Measurements from ENCODE around the gene DRD2.

Gene DRD2

DNA sequence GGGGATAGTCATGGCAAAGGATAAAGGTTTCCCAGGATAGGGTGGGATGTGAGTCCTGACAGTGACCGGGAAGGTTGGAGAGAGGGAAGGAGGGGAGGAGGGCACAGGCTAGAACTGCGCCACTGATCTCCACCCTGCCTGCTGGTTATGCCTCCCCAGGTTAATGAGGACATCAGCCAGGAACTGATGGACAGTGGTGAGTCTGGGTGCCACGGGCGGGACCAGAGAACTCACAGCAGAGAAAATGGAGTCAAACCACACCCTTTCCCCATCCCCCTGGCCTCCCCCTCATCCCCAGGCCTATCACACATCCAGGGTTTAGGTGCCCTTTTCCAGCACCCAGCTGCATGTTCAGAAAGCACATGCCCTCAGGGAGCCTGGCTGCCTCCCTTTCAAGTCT is 77.4 kb downstream of the DRD2 start:
- no peak for DNase-seq

DNA sequence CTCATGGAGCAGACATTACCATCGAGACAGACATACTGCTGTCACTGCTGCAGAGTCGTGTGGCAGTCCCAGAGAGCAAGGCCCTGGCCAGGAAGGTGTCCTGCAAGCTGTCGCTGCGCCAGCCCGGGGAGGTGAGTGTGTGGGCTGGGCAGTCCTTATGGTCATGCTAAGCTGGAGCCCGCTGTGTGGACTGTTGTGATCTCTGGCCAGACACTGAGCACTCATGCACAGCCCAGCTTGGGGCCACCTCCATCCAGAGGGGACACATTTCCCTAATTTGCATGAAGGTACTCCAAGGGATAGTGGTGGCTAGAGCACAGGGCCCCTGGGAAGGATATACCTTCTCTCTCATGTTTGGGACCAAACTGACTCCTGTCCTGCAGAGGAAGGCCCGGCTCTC is 78.0 kb downstream of the DRD2 start:
- no peak for DNase-seq

DNA sequence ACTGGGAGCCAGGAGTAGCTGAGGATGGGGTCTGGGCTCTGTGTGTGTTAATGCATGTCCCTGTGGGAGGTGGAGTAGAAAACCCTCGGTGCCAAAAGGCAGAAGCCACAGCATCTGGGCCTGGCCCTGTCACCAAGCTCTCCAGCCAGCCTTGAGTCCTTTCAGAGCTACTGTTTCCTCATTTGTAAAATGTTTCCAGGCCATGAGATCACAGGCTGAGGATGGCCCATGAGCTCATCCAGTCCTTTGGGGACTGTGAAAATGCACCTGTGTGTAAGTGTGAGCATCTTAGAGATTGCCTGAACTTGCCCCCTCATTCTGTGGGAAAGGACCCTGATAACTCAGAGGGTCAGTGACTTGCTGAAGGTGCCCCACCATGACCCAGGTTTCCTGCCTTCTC is 78.5 kb downstream of the DRD2 start:
- no peak for DNase-seq

DNA sequence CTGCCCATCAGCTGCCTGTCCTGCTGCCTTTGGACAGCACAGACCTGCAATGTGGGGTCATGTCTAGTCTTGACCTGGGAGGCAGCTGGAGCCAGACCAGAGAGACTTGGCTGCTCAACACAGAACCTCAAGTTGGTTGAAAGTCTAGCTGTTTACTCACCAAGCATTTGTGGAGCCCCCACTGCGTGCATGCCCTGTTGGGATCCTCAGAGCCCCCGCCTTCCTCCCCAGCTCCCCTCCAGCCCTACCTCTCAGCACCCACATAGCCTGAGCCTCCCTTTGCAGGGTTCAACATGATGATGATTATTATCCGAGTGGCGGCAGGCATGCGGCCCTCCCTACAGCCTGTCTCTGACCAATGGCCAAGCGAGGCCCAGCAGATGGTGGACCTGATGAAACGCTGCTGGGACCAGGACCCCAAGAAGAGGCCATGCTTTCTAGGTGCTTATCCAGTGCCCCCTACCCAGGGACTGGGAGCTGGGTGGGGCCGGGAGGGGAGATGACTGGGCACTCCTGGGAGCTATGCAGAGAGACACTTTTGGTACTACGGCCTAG is 79.3 kb downstream of the DRD2 start:
- DNase-seq: no peak

DNA sequence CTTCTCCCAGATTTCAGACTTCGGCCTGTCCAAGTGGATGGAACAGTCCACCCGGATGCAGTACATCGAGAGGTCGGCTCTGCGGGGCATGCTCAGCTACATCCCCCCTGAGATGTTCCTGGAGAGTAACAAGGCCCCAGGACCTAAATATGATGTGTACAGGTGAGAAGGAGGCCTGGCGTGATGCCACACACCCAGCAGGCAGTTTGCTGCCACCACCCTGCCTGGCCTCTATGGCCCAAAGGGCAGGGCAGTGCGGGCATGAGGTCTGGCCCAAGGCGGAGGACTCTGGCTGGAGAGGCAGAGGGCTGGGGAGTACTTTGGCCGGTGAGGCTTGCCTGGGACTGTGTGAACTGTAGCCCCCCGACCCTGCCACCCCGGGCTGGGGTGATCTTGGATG is 80.3 kb downstream of the DRD2 start:
- no peak for DNase-seq

DNA sequence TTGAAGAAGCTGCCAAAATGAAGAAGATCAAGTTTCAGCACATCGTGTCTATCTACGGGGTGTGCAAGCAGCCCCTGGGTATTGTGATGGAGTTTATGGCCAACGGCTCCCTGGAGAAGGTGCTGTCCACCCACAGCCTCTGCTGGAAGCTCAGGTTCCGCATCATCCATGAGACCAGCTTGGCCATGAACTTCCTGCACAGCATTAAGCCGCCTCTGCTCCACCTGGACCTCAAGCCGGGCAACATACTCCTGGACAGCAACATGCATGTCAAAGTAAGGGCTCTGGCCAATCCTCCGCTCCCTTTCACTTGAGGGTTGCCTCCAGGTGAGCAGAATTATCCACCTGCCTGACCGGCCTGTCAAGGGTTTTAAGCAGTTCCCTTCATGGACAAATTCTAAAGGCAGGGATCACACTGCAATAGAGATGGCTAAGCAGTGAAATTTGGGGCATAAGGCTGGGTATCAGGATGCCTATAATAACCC is 81.7 kb downstream of the DRD2 start:
- DNase-seq: no peak

DNA sequence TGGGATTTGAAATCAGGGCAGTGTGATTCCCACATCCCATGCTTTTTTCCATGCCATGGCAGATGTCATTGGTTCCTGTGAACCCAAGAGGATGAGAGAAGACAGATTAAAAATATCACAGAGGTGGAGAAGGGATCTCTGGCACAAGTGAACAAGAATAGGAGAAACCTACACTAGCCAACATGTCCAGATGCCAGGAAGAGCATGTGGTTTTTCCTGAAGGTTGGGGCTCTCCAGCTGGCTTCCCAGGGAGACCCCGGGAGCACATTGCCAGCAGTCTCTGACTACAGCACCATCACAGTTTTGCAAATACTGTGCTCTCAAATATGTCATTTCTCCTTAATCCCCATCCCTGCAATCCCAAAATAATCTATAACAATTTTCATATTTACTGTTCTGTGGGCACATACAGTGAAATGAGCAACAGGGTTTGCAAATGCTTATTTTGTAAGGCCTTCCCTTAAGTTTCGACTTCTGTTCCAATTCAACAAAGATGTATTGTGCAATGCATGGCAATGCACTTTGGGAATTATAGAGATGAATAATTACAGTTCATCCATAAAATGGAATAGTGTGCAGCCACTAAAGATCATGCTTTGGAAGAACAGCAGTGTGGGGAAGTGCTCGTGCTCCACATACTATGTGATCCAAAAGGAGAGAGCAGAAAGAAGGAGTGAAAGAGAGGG is 82.8 kb downstream of the DRD2 start:
- DNase-seq: no peak

DNA sequence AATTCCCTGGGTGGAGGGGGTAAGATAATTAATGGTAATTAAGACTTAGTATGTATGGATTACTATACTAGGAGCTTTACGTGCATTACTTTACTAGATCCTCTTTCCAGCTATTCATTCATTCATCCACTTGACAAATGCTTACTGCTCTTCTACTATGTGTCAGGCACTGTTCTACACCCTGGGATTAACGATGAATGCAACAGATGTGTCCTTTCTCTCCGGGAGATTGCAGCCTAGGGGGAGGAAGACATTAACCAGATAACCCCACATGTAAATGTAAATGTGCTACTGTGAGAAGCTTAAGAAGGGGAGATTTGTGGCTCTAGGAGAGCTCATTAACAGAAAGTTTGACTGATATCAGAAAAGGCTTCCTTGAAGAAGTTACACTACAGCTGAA is 85.9 kb downstream of the DRD2 start:
- DNase-seq: no peak

DNA sequence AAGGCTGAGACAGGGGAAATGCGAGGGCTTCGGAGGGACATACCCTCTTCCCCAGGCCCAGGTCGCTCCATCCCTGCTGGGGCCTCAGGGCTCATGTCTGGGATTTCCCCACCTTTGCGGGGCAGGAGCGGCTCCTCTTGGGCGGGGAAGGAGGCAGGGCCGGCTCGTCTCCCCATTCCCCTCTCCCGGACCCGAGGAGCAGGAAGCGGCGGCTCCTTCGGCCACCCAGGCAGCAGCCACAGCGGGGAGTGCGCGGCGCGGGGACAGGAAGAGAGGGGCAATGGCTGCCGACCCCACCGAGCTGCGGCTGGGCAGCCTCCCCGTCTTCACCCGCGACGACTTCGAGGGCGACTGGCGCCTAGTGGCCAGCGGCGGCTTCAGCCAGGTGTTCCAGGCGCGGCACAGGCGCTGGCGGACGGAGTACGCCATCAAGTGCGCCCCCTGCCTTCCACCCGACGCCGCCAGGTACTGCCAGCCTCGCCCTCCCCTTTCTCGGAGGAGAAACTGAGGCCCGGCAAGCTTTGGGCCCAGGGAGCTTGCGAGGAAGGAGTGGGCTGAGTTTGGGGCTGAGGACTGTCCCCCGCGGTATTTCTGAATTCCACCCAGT is 87.5 kb downstream of the DRD2 start, which contains the start of gene ANKK1:
ANKK1 (plus strand) TSS at position 175 of the 607 bp plus-strand sequence; CDS start at position 281, 106 bp downstream.
- no peak for DNase-seq

DNA sequence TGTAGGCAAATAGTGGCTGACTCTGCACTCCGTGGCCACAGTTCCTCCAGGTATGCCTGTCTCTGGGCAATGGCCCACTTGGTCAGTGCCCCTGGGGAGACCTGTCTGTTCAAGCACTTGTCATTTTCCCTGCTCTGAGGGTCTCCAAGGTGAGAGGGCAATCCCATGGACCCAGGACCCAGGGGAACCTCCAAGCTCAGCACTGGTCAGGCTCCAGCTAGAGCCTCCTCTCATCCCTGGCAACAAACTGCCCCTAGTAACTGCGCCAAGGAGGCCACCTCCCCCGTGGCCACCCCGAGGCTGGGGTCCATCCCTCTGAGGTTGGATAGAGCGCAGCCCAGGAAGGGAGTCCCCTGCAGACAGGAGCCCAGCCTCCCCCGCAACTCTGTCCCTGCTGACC is 88.3 kb downstream of the DRD2 start:
- DNase-seq: no peak

DNA sequence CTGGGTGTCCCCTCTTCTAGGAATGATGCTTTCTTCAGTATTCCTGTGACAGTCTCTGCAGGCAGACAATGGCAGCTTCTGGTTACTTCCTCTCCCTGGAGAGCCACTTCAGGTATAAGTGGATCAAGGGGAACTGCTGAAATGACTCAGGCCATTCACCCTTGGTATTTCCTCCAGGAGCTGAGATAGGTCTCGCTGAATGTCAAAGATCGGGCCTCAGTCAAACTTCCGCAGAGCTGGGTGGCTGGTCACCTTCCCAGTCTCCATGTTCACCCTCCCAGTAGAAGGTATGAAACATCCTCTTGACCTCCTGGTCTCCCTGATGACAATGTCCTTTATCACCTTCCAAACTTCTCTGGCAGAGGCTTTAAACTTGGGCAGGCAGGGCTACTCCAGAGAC is 89.4 kb downstream of the DRD2 start:
- no peak for DNase-seq

DNA sequence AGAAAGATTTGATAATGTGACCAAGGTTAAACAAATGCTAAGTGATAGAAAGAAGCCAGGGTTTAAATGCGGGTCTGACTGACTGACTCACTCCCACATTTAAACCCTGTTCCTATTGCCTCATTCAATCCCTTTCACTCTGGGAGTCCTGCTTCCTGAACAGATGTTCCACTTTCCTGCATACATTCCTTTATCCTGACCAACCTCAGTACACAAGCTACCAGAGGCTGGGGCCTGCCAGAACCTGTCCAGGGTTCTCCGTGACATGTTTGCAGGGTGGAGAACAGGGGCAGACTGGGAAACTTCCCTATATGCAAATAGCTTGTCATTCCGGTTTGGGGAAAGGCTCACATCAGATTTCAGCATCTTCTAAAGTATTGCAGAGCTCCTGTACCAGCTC is 90.6 kb downstream of the DRD2 start:
- DNase-seq: no peak

DNA sequence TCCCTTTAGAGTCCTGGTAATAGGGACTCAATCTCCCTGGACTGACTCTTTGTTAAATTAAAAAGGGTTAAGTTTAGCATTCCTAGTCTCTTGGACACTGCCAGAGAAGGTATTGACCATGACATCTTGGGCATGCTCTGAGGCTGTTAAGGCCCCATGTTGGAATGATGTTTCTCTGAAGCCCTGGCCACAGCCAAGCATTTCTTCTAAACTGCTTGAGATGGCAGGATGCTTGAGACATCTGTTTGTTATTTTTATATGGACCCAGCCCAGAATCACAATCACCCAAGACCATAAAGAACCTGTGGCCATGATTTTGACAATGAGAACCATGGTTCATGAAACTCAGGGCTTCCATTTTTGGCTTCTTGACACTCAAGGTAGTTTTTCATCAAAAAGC is 93.1 kb downstream of the DRD2 start:
- no peak for DNase-seq

DNA sequence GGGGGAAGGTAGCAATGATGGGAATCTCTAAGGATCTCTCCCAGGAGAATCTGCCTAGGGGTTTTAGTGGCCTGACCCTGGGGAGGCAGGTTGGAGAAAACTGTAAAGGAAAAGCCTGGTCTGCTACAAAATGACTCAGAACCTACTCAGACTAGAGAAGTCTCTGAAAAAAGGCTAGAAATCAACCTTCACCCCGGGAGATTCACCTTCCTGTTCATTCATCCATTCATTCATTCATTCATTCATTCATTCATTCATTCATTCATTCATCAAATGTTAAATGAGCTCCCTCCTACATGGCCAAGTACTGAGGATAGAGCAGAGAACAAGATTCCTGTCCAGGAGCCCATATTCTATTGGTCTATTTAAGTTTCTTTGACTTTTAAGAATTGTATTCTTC is 96.5 kb downstream of the DRD2 start:
- no peak for DNase-seq

DNA sequence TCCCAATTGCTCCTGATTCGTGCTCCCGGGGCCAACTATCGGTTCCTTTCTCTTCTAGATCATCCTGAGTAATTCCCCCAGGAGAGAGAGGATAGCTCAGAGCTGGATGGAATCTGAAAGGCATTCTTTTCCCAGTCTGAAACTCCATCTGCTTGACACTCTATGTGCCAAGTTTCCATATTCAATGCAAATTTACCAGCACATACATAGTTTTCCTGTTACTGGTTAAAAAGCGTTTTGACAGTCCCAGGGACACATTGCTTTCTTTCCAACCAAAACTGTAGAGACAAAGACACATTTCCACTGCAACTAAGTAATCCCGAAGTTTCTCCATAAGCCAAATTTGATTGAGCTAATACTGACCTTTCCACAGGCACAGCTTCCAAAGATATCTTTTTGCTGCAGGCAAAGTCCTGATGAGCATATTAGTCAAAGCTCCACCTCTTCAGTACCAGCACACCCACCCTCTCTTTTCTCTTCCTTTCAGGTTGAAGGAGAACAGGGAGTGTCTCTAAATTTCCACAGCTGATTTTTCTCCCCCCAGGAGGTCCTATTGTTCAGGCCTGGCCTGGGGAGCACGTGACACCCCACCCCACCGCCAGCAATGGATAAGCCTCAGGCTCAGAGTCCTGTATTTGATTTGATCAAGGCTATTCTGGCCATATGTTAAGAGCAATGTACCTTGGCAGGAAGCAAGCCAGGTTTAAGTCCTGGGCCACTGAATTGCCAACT is 97.4 kb downstream of the DRD2 start:
- no peak for DNase-seq

DNA sequence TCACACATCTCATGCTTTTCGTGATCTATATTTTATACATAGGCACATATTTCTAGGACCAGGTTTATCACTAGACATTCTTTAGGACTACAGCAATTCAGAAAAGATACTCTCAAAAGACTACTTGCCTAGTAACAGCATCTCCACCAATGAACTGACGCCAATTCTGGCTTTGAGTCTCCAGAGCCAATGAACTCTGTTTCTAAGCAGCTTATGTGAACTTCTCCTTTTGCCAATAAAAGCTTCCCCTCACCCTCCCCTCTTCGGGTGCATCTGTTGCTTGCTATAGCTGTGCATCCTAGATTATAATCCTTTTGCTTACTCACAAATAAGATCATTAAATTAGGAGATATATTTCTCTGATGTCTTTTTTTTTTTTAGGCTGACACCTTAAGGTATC is 99.0 kb downstream of the DRD2 start:
- no peak for DNase-seq

DNA sequence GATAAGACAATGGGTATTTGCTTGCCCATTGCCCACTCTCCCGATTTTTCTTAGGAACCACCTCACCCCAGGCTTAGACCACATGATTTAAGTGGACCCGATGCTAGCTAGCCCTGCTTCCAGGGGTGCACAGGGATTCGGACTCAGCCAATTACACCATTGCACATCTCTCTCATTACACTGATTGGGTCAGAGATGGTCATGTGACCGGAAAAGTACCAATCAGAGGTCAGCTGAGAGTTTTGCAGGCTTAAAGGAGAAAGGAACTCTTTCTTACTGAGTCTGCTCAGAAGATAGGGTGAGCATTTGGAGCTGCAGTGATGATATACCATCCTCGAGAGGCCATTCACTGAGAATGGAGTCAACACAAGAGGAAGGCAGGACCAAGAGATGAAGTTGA is 99.8 kb downstream of the DRD2 start:
- DNase-seq: no peak

DNA sequence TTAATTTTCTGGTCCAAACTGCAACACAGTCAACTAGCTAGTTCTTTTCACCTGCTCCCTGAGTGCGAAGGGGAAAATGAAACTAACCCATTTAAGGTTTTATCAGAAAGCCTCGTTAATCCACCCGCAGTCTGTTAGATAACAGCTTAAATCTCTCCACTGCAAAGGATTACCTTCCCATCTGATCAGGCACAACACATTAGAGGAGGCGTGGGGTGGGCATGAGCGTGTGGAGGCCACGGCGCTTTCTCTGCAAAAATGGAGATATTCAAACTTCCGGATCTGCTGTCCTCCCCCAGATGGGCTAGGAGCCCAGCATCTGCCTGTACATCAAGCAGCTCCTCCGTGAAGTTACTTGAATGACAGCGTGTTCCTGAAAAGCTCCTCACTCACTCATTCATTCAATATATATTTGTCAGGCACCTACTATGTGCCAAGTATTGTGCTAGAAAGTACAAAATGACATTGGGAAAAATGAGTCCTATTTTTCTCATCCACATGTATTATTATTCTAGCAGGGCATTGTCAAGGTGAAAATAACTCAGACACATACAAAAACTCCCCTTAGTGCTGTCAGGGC is 101.1 kb downstream of the DRD2 start:
- DNase-seq: no peak

DNA sequence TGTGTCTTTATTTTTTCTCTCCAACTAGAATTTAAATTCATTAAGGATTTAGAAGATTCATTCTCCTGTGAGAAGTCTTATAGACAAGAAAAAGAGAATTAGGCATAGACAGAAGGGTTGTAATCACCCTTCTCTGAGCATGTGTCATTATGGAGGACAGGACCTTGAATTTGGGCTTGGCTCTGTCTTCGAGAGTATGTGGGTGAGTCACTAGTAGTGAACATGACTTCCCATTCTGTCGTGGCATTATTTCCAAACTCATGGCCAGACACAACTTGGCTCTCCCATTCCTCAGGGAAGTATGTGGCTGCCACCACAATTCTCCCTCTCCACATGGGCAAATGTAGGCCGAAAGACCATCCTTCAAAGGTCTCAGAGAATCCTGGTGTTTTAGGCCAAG is 101.9 kb downstream of the DRD2 start:
- no peak for DNase-seq

DNA sequence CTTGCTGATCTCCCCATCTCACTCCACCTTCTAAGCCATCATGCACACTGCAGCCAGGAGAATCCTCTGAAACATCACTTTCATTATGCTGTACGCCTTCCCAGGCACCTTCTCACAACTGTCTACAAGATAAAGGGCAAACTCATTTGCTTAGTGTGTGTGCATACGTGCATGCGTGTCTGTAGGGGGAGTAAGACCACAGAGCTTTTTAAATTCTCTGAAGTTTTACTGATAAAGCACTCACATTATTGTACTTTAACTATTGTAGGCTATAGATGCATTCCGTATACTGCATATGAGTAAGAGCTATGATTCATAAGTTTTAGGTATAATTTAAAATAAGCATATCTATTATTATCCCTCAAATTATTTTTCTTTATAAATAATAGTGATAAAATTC is 102.9 kb downstream of the DRD2 start:
- DNase-seq: no peak

DNA sequence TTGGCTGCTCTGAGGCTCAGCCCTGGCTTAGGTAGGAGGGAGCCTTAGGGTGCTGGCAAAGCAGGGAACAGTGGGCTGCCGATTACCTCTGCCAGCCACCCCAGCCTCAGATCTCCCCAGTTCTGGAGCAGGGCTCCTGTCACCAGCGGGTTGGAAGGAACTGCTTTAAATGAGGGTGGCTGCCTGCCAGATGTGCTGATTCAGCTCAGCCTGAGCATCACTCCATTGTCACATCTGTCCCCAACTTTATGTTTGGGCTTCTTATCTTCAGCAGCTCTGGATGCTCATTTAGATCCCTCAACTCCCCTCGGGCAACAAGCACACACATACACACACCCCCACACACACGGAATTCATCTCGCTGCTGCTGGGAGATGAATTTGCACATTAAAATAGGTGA is 104.6 kb downstream of the DRD2 start:
- DNase-seq: no peak

DNA sequence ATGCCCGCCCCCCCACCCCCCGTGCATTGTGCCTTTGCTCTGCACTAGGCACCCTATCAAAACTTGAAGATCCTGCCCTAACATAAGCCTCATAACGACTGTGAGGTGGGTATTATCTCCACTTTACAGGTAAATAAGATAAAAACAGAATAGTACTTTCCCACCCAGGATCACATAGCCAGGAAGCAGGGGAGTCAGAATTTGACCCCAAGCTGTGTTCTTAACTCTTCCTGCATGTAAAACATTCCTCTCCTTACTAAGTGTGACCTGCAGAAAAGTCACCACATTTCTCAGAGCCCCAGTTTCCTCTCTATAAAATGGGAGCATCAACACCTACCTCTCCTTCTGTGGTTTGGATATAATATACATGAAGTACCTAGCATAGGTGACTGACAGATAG is 105.8 kb downstream of the DRD2 start:
- no peak for DNase-seq

DNA sequence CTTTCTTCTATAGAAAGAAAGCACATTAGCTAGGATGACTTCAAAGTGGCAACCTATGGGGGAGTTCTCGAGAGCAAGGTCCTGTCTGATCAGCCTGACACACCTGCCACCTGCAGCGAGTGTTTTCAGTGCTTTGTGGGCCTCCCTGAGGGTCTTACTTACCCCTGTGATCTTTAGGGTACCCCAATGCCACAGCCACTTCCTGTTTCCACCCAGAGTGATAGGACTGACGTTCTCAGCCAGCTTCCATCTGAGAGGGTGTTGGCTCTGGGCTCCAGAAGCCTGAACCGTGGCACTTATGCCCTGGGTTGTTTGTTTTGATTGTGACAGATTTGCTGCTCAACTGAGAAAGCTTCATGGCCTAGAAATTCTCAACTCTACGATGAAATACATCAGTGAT is 109.3 kb downstream of the DRD2 start:
- DNase-seq: no peak

Measured in activated CD4-positive, alpha-beta T cell treated with anti-CD3 and anti-CD28 coated beads, Interleukin-2, amount 50 U/mL, for 4 hours (primary cell).